GM12872 (cell line): ENCODE data around the gene NAALADL1.

ENCODE experiments used
- TF ChIP-seq, protein P1 (sequence below): IDR thresholded peaks from 3 replicates; pipeline ENCODE4 v1.5.1; 2011; ENCODE audit warnings: low read depth, mild to moderate bottlenecking, low read length, moderate library complexity; ENCODE audit not compliant: insufficient read depth

NAALADL1 gene

DNA sequence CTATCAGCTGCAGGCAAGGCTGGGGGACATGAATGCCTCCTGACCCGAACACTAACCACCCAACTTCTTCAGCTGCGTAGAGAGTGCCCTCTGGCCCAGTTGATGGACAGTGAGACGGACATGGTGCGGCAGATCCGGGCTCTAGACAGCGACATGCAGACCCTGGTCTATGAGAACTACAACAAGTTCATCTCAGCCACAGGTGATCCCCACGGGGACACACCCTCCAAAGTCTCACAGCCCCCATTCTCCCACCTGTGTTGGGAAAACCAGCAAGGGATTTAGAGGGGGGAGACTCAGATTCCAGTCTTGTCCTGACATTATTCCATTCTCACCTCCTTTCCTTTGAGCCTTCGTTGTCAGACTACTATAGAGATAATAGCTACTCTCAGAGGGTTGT is 38.6 kb upstream of the NAALADL1 start:
- TF ChIP-seq, protein P1, sequence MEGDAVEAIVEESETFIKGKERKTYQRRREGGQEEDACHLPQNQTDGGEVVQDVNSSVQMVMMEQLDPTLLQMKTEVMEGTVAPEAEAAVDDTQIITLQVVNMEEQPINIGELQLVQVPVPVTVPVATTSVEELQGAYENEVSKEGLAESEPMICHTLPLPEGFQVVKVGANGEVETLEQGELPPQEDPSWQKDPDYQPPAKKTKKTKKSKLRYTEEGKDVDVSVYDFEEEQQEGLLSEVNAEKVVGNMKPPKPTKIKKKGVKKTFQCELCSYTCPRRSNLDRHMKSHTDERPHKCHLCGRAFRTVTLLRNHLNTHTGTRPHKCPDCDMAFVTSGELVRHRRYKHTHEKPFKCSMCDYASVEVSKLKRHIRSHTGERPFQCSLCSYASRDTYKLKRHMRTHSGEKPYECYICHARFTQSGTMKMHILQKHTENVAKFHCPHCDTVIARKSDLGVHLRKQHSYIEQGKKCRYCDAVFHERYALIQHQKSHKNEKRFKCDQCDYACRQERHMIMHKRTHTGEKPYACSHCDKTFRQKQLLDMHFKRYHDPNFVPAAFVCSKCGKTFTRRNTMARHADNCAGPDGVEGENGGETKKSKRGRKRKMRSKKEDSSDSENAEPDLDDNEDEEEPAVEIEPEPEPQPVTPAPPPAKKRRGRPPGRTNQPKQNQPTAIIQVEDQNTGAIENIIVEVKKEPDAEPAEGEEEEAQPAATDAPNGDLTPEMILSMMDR, result no peak

DNA sequence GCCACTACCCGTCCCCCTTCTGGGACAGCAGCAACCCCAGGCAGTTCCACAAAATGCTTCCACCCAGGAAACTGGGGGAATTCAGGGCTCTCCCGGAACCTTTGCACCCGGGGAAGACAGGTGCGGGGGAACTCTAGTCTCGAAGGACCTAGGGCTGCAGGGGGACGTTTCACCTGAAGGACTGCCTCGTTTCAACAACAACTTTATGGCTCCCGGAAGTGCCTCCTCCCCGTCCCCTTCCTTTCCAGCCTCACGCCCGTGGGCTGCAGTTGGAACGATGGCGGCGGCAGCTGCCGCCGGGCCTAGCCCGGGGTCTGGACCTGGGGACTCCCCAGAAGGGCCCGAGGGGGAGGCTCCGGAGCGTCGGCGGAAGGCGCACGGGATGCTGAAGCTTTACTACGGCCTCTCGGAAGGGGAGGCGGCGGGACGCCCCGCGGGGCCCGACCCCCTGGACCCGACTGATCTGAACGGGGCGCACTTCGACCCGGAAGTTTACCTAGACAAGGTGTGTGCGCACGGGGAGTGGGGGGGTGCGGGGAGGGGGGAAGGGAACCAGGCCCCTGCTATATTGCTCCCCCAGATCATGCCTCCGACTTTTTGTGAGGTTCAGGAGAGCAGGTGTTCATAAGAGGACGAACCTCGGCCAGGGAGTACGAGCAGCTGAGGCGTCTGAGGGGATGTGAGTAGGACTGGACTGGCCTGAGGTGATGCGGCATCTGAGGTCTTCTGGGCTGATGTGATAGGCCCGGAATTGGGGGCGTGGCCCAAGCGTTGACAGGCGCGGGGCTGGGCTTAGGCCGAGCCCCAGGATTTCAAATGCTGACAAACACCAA is 37.8 kb upstream of the NAALADL1 start, which contains the start of gene VPS51:
VPS51 (plus strand) TSS at position 241 of the 833 bp plus-strand sequence; CDS start at position 278, 37 bp downstream.
- TF ChIP-seq, protein P1, result no peak

DNA sequence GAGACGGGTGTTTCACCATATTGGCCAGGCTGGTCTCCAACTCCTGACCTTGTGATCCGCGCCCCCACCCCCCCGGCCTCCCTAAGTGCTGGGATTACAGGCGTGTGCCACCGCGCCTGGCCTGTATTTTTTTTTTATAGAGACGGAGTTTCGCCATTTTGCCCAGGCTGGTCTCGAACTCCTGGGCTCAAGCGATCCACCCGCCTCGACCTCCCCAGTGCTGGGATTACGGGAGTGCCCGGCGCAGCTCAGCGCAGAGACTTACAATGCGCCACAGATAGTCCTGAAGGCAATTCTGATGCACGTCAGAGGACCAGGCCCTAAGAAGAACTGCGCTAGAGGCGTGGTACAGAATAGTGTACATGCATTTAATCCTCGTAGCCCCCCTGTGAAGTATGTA is 37.1 kb upstream of the NAALADL1 start:
- TF ChIP-seq, protein P1, result no peak

DNA sequence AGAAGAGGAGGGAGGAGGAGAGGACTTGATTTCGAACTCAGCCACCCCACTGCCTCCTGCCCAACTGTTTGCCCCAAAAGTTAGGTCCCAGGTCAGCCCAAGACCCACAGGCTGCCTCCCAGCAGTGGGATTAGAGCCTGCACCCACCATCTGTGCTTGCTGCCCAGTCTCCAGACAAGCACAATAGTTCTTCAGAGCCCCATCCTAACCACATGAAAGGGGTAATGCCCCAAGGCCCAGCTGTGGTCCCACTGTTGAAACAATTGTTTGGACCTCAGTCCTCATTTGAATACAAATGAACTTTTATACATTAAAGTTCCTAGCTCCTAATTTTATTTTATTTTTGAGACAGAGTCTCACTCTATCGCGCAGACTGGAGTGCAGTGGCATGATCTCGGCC is 32.3 kb upstream of the NAALADL1 start:
- TF ChIP-seq, protein P1, result no peak

DNA sequence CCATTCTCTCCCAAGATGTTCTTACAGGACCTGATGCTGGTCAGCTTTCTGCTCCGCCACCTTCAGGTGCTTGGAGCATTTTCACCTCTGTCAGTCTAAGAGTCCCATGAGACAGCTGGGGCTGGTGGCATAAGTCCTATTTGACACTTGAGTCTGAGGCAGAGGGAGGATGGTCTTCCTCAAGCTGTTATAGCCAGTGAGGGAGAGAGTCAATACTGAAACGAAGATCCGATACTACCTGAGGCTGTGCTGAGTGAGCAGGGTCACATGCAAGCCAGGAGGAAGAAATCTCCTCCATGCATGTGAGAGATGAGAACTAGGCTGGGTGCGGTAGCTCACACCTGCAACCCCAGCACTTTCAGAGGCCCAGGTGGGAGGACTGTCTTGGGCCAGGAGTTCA is 31.3 kb upstream of the NAALADL1 start:
- TF ChIP-seq, protein P1, result no peak

DNA sequence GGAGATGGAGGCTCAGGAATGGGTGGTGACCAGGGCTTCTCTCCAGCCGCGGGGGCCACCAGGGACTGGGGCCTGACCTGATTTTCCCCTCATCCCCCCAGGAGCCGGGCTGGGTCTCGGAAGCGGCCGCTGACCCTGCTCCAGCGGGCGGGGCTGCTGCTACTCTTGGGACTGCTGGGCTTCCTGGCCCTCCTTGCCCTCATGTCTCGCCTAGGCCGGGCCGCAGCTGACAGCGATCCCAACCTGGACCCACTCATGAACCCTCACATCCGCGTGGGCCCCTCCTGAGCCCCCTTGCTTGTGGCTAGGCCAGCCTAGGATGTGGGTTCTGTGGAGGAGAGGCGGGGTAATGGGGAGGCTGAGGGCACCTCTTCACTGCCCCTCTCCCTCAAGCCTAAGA is 29.5 kb upstream of the NAALADL1 start:
- TF ChIP-seq, protein P1, result no peak

DNA sequence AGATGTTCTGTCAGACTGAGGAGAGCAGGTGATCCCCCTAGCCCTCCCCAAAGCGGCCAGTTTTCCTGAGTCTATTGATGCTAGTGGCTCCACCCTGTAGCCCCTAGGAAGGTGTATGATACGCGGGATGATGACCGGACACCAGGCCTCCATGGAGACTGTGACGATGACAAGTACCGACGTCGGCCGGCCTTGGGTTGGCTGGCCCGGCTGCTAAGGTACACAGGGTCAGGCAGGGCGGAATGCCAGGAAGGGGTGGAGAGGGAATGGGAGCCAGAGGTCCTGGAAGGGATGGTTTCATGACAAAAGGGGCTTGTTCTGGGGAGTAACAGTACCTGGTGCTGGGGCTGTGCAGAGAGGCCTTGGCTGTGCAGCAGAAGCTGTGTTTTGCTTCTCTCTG is 28.9 kb upstream of the NAALADL1 start:
- TF ChIP-seq, protein P1, result no peak
